Endothelial cell (in vitro differentiated cells): ENCODE data around the gene MVP. TPM values are rescaled to one million over a fixed set of nuclear protein-coding genes. Genes with fewer than 3 reads are reported as not detected.
"Not testable (repeated sequence)": the region's sequence is repeated elsewhere in the genome, so short reads cannot be mapped to it uniquely, and the experiment has no call there.

ENCODE experiments used
- DNase-seq: peaks from one replicate; pipeline ENCODE4 v3.0.0; 2021; ENCODE audit warnings: low spot score
- H3K27ac Mint-ChIP-seq: one replicate; pipeline ENCODE4 v1.8.0; 2021; ENCODE audit warnings: mixed read lengths, inconsistent platforms; ENCODE audit not compliant: unreplicated experiment
- H3K27me3 Mint-ChIP-seq: one replicate; pipeline ENCODE4 v1.8.0; 2021; ENCODE audit warnings: mild to moderate bottlenecking, moderate library complexity, mixed read lengths, inconsistent platforms; ENCODE audit not compliant: unreplicated experiment
- H3K36me3 Mint-ChIP-seq: one replicate; pipeline ENCODE4 v1.8.0; 2021; ENCODE audit warnings: mild to moderate bottlenecking, low read depth, mixed read lengths, inconsistent platforms; ENCODE audit not compliant: unreplicated experiment
- H3K4me1 Mint-ChIP-seq: one replicate; pipeline ENCODE4 v1.8.0; 2021; ENCODE audit warnings: mild to moderate bottlenecking, mixed read lengths, inconsistent platforms; ENCODE audit not compliant: unreplicated experiment
- H3K4me3 Mint-ChIP-seq: one replicate; pipeline ENCODE4 v1.8.0; 2021; ENCODE audit warnings: mild to moderate bottlenecking, mixed read lengths, inconsistent platforms; ENCODE audit not compliant: unreplicated experiment
- H3K9me3 Mint-ChIP-seq: one replicate; pipeline ENCODE4 v1.8.0; 2021; ENCODE audit warnings: mixed read lengths, inconsistent platforms; ENCODE audit not compliant: unreplicated experiment
- CTCF ChIP-seq: fragments of 200-600 bp; sonication (generic); IDR thresholded peaks from one replicate; pipeline ENCODE4 v1.5.0; 2021; ENCODE audit warnings: antibody characterized with exemption; ENCODE audit not compliant: unreplicated experiment
- total RNA-seq: library from RNA; stranded (reverse); fragmentation: NEBNext Ultra II Directional; extraction: Animal tissue kit (Norgen Biotek cat#: 25700); gene quantifications from one replicate; pipeline ENCODE4 v1.2.1, GENCODE V29; 2021; ENCODE audit not compliant: unreplicated experiment

Gene MVP
- total RNA-seq, 1 donor from 2014 or later, result 2.0 TPM

- no peak for TF ChIP-seq CTCF
- Mint-ChIP-seq H3K4me1 (no peaks in the 10 kb centered on the region), H3K27me3 (peaks cover 3% of the 10 kb centered on the region), H3K9me3 (no peaks in the 10 kb centered on the region), H3K4me3 (no peak overlapping the region), H3K36me3 (no peaks in the 10 kb centered on the region), H3K27ac (no peak overlapping the region)
- no peak for DNase-seq
Measured at GRCh38 chr16:29779474-29779873, 40.8 kb upstream of the MVP start.

GRCh38 chr16:29783094-29783953 is 36.9 kb upstream of the MVP start:
- not testable (repeated sequence) for H3K4me3 Mint-ChIP-seq, H3K9me3 Mint-ChIP-seq, DNase-seq, H3K4me1 Mint-ChIP-seq, H3K36me3 Mint-ChIP-seq, H3K27me3 Mint-ChIP-seq, H3K27ac Mint-ChIP-seq

GRCh38 chr16:29784157-29784556 is 36.1 kb upstream of the MVP start:
- Mint-ChIP-seq H3K27ac (no peak overlapping the region), H3K4me1 (no peaks in the 10 kb centered on the region), H3K27me3 (peaks cover 3% of the 10 kb centered on the region), H3K9me3 (no peaks in the 10 kb centered on the region), H3K36me3 (no peaks in the 10 kb centered on the region), H3K4me3 (no peak overlapping the region)
- no peak for TF ChIP-seq CTCF
- no peak for DNase-seq

- Mint-ChIP-seq H3K4me1 (no peaks in the 10 kb centered on the region), H3K9me3 (no peaks in the 10 kb centered on the region), H3K27ac (no peak overlapping the region), H3K4me3 (peak overlapping the region; percentile 51), H3K36me3 (no peaks in the 10 kb centered on the region), H3K27me3 (peaks cover 5% of the 10 kb centered on the region)
- peak; percentile 79 for TF ChIP-seq CTCF
- peak; percentile 88 for DNase-seq
Measured at GRCh38 chr16:29784901-29785500, 35.3 kb upstream of the MVP start.

- DNase-seq, H3K27me3 Mint-ChIP-seq, H3K9me3 Mint-ChIP-seq, H3K4me1 Mint-ChIP-seq, H3K36me3 Mint-ChIP-seq, H3K4me3 Mint-ChIP-seq, H3K27ac Mint-ChIP-seq: not testable (repeated sequence)
Measured at GRCh38 chr16:29787155-29787554, 33.1 kb upstream of the MVP start.

GRCh38 chr16:29789775-29790182 is 30.5 kb upstream of the MVP start:
- no peak overlapping the region for H3K27ac Mint-ChIP-seq
- peaks cover 10% of the 10 kb centered on the region for H3K27me3 Mint-ChIP-seq
- H3K4me1 Mint-ChIP-seq, result peaks cover 13% of the 10 kb centered on the region
- DNase-seq, result no peak
- no peak for TF ChIP-seq CTCF
- H3K36me3 Mint-ChIP-seq, result peaks cover 7% of the 10 kb centered on the region
- H3K4me3 Mint-ChIP-seq, result peak overlapping the region; percentile 97
- H3K9me3 Mint-ChIP-seq, result no peaks in the 10 kb centered on the region
